RWPE2 (cell line): ENCODE data around the gene MYO10.
A peak's percentile ranks its signal among the peaks of the same experiment; 100 is the strongest.

ENCODE experiments used
- ATAC-seq: fragments of 200-7000 bp; cut with Tn5 transposase; 3 replicates; pipeline ENCODE4 v1.9.1; 2021; ENCODE audit warnings: low read depth
- DNase-seq: peaks from one replicate; pipeline ENCODE4 v3.0.0-alpha.2; 2020; ENCODE audit warnings: low spot score
- H3K27ac ChIP-seq: fragments of 450-650 bp; 2 replicates; pipeline ENCODE4 v1.5.1; 2017; ENCODE audit warnings: mild to moderate bottlenecking; ENCODE audit not compliant: poor library complexity, severe bottlenecking
- H3K27me3 ChIP-seq: fragments of 250-450 bp; sonication (Bioruptor Pico); 2 replicates; pipeline ENCODE4 v1.5.1; 2021; ENCODE audit warnings: mild to moderate bottlenecking, moderate library complexity; ENCODE audit not compliant: insufficient read depth, poor library complexity, severe bottlenecking
- H3K36me3 ChIP-seq: fragments of 250-450 bp; sonication (Bioruptor Pico); 2 replicates; pipeline ENCODE4 v1.5.1; 2020; ENCODE audit warnings: low read depth, mild to moderate bottlenecking, moderate library complexity
- H3K4me1 ChIP-seq: fragments of 250-450 bp; sonication (Bioruptor Pico); 2 replicates; pipeline ENCODE4 v1.5.1; 2021; ENCODE audit warnings: mild to moderate bottlenecking, moderate library complexity; ENCODE audit not compliant: insufficient read depth, poor library complexity, severe bottlenecking
- H3K4me3 ChIP-seq: fragments of 250-450 bp; sonication (Bioruptor Pico); 2 replicates; pipeline ENCODE4 v1.5.1; 2021; ENCODE audit warnings: mild to moderate bottlenecking, moderate library complexity; ENCODE audit not compliant: severe bottlenecking
- H3K9me3 ChIP-seq: fragments of 250-450 bp; sonication (Bioruptor Pico); 2 replicates; pipeline ENCODE4 v1.5.1; 2021; ENCODE audit warnings: mild to moderate bottlenecking, moderate library complexity; ENCODE audit not compliant: severe bottlenecking
- TF ChIP-seq, protein P1 (sequence below): fragments of 450-650 bp; IDR thresholded peaks from one replicate; pipeline ENCODE4 v1.5.1; 2017; ENCODE audit warnings: mild to moderate bottlenecking, moderate library complexity; ENCODE audit not compliant: poor library complexity, severe bottlenecking

Gene MYO10

DNA sequence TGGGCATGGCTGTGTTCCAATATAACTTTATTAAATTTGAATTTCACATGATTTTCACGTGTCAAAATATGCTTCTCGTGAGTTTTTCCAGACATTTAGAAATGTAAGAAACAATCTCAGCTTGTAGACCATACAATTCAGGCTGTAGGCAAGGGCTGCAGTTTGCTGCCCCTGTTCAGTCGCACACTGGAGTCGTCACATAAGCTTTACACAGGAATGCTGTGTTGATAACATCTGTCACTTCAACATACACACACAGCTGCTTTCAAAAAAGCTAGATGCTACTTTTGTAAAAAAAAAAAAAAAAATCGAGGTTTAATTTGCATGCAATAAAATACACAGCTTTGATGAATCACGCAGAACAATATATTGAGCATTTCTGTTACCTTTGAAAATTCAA, 77.9 kb downstream of the MYO10 start:
- DNase-seq (no peak), ATAC-seq (no peak)
- Histone ChIP-seq H3K4me1 (peaks cover 31% of the 10 kb centered on the region), H3K9me3 (no peaks in the 10 kb centered on the region), H3K36me3 (peaks cover 9% of the 10 kb centered on the region), H3K27me3 (no peaks in the 10 kb centered on the region), H3K27ac (peak overlapping the region; percentile 56), H3K4me3 (no peak overlapping the region)
- TF ChIP-seq, protein P1, sequence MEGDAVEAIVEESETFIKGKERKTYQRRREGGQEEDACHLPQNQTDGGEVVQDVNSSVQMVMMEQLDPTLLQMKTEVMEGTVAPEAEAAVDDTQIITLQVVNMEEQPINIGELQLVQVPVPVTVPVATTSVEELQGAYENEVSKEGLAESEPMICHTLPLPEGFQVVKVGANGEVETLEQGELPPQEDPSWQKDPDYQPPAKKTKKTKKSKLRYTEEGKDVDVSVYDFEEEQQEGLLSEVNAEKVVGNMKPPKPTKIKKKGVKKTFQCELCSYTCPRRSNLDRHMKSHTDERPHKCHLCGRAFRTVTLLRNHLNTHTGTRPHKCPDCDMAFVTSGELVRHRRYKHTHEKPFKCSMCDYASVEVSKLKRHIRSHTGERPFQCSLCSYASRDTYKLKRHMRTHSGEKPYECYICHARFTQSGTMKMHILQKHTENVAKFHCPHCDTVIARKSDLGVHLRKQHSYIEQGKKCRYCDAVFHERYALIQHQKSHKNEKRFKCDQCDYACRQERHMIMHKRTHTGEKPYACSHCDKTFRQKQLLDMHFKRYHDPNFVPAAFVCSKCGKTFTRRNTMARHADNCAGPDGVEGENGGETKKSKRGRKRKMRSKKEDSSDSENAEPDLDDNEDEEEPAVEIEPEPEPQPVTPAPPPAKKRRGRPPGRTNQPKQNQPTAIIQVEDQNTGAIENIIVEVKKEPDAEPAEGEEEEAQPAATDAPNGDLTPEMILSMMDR = no peak

- Histone ChIP-seq H3K4me3 (no peak overlapping the region), H3K36me3 (peaks cover 9% of the 10 kb centered on the region), H3K27ac (peak overlapping the region; percentile 56), H3K4me1 (peaks cover 31% of the 10 kb centered on the region), H3K27me3 (no peaks in the 10 kb centered on the region), H3K9me3 (no peaks in the 10 kb centered on the region)
- TF ChIP-seq, protein P1 = no peak
- no peak for ATAC-seq
- DNase-seq = no peak
Measured at GRCh38 chr5:16857635-16858034, 78.5 kb downstream of the MYO10 start.

GRCh38 chr5:16856531-16856930, 79.6 kb downstream of the MYO10 start:
- peak; percentile 98 for ATAC-seq
- H3K27ac ChIP-seq = peak overlapping the region; percentile 56
- no peak overlapping the region for H3K4me3 ChIP-seq
- DNase-seq = peak; percentile 97
- H3K4me1 ChIP-seq = peaks cover 31% of the 10 kb centered on the region
- H3K9me3 ChIP-seq = no peaks in the 10 kb centered on the region
- TF ChIP-seq, protein P1 = no peak
- peaks cover 4% of the 10 kb centered on the region for H3K36me3 ChIP-seq
- H3K27me3 ChIP-seq = no peaks in the 10 kb centered on the region

- Histone ChIP-seq H3K9me3 (no peaks in the 10 kb centered on the region), H3K36me3 (peaks cover 10% of the 10 kb centered on the region), H3K4me1 (peaks cover 31% of the 10 kb centered on the region), H3K27me3 (no peaks in the 10 kb centered on the region), H3K27ac (peak overlapping the region; percentile 56), H3K4me3 (no peak overlapping the region)
- TF ChIP-seq, protein P1 = no peak
- ATAC-seq = no peak
- DNase-seq = no peak
Measured at GRCh38 chr5:16855898-16856297, 80.2 kb downstream of the MYO10 start.

DNA sequence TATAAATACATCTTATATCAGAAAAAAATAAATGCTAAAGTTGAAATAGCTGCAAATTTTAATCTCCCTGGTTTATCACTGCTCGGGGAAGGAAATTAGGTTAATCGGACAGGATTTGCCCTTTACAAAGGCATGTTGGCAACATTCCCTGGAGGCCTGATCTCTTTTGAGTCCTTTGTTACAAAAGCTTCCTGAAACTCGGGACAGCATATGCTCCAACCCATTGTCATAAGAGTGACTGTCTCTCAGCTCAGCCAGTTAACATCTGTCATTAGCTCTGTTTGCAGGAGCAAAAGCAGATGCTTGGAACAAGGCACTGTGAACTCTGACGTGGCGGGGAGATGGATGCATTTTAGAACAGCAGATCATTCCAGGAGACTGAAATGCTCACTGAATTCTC, 80.6 kb downstream of the MYO10 start:
- no peak for DNase-seq
- Histone ChIP-seq H3K9me3 (no peaks in the 10 kb centered on the region), H3K36me3 (peaks cover 11% of the 10 kb centered on the region), H3K4me3 (no peak overlapping the region), H3K27me3 (no peaks in the 10 kb centered on the region), H3K27ac (peak overlapping the region; percentile 56), H3K4me1 (peaks cover 31% of the 10 kb centered on the region)
- ATAC-seq = no peak
- TF ChIP-seq, protein P1 = no peak
